Measurements from ENCODE around the gene HMGCS2. TPM values are rescaled to one million over a fixed set of nuclear protein-coding genes. Genes with fewer than 3 reads are reported as not detected.

HMGCS2 gene
- polyA plus RNA-seq, 1 of the 3 experiments (the other 2 are of a cell fraction): not detected

- H2AFZ ChIP-seq (ENCODE audit: low read depth): peak overlapping the region; percentile 54; the same call in 1 of the 2 replicates
- no peaks in the 10 kb centered on the region for H3K9me2 ChIP-seq
- POLR2A ChIA-PET: no interaction called here
- CTCF ChIA-PET: interaction anchor here (1.1 to 3.1 kb wide), 3 partner anchors 29 to 60 kb away, joined by 3 to 18 read pairs (median 6); no protein-coding TSS in a partner anchor
- 9% methylated on average over 5 of the region's 5 CpGs for WGBS (ENCODE audit: low lambda C conversion rate)
- peaks cover 4% of the 10 kb centered on the region; the same call in 1 of the 2 replicates for H3K27me3 ChIP-seq (ENCODE audit: insufficient read depth)
- no peak overlapping the region for H3K9ac ChIP-seq
- DNase-seq: peak; percentile 52
- no peaks in the 10 kb centered on the region for H3K79me2 ChIP-seq (ENCODE audit: insufficient read depth)
- H3K4me1 ChIP-seq (ENCODE audit: control insufficient read depth in 1 of 2, insufficient read depth in 2 of 2, low read depth in 1 of 2, low read length in 1 of 2): peaks cover 0 to 5% of the 10 kb centered on the region in 2 experiments; a peak in 1 of 4 replicates
- no peaks in the 10 kb centered on the region for H4K20me1 ChIP-seq (ENCODE audit: insufficient read depth)
- H3K4me3 ChIP-seq (ENCODE audit: low read depth in 2 of 2, low read length in 1 of 2): peak overlapping the region in 1 of 2 experiments; percentile 31; a peak in 2 of 4 replicates
- TF ChIP-seq TAF1 (IDR thresholded peaks at IDR 0.05; ENCODE audit: borderline replicate concordance, low read depth, low read length): no peak
- peak; percentile 51 for TF ChIP-seq GATA2 (CRISPR knock-in tag; IDR thresholded peaks at IDR 0.05)
- H3K27ac ChIP-seq (ENCODE audit: low read depth in 2 of 2, low read length in 1 of 2): peak overlapping the region in 1 of 2 experiments; percentile 43; a peak in 1 of 4 replicates
- H3K36me3 ChIP-seq (replicated peaks in 1 of 2; ENCODE audit: control insufficient read depth in 1 of 2, insufficient read depth in 2 of 2, low read length in 1 of 2): no peaks in the 10 kb centered on the region
- no peaks in the 10 kb centered on the region for H3F3A ChIP-seq (replicated peaks; ENCODE audit: insufficient read depth)
- H3K4me2 ChIP-seq: peak overlapping the region; percentile 38
- H3K9me3 ChIP-seq: no peaks in the 10 kb centered on the region
Measured at GRCh38 chr1:119779869-119780356, 11.2 kb upstream of the HMGCS2 start.

GRCh38 chr1:119778886-119779560 lies 10.3 kb upstream of the HMGCS2 start:
- no peak overlapping the region for H3K9ac ChIP-seq
- 86% methylated on average over 13 of the region's 13 CpGs for WGBS (ENCODE audit: low lambda C conversion rate)
- no peak overlapping the region for H3K4me2 ChIP-seq
- peaks cover 0 to 5% of the 10 kb centered on the region in 2 experiments; a peak in 2 of 4 replicates for H3K4me1 ChIP-seq (ENCODE audit: control insufficient read depth in 1 of 2, insufficient read depth in 2 of 2, low read depth in 1 of 2, low read length in 1 of 2)
- H3K27me3 ChIP-seq (ENCODE audit: insufficient read depth): no peaks in the 10 kb centered on the region; the same call in 1 of the 2 replicates
- no peaks in the 10 kb centered on the region for H3K9me2 ChIP-seq
- no peaks in the 10 kb centered on the region for H4K20me1 ChIP-seq (ENCODE audit: insufficient read depth)
- no peak overlapping the region for H3K4me3 ChIP-seq (ENCODE audit: low read depth in 2 of 2, low read length in 1 of 2)
- DNase-seq: peak; percentile 11
- H3F3A ChIP-seq (replicated peaks; ENCODE audit: insufficient read depth): no peaks in the 10 kb centered on the region
- no peaks in the 10 kb centered on the region for H3K36me3 ChIP-seq (replicated peaks in 1 of 2; ENCODE audit: control insufficient read depth in 1 of 2, insufficient read depth in 2 of 2, low read length in 1 of 2)
- ChIA-PET POLR2A (no interaction called here), CTCF (interaction anchor here (0.9 to 3.1 kb wide), 2 partner anchors 30 to 35 kb away, joined by 3 to 18 read pairs; no protein-coding TSS in a partner anchor)
- H3K27ac ChIP-seq (ENCODE audit: low read depth in 2 of 2, low read length in 1 of 2): no peak overlapping the region
- H3K79me2 ChIP-seq (ENCODE audit: insufficient read depth): no peaks in the 10 kb centered on the region
- H3K9me3 ChIP-seq: no peaks in the 10 kb centered on the region
- H2AFZ ChIP-seq (ENCODE audit: low read depth): no peak overlapping the region
- TF ChIP-seq FOSL2 (IDR thresholded peaks at IDR 0.05; ENCODE audit: borderline replicate concordance, low read depth) (no peak), POLR2AphosphoS5 (IDR thresholded peaks at IDR 0.05; ENCODE audit: low read depth, low read length) (no peak)

GRCh38 chr1:119778359-119778758 lies 9.7 kb upstream of the HMGCS2 start:
- H2AFZ ChIP-seq (ENCODE audit: low read depth): no peak overlapping the region
- no peak overlapping the region for H3K27ac ChIP-seq (ENCODE audit: low read depth in 2 of 2, low read length in 1 of 2)
- H3K27me3 ChIP-seq (ENCODE audit: insufficient read depth): no peaks in the 10 kb centered on the region; the same call in 1 of the 2 replicates
- H4K20me1 ChIP-seq (ENCODE audit: insufficient read depth): no peaks in the 10 kb centered on the region
- CTCF ChIA-PET: interaction anchor here (2.6 kb wide), 1 partner anchor 30 kb away, joined by 9 read pairs; no protein-coding TSS in a partner anchor
- TF ChIP-seq GATA2 (CRISPR knock-in tag; IDR thresholded peaks at IDR 0.05) (no peak), EZH2phosphoT487 (IDR thresholded peaks at IDR 0.05; ENCODE audit: borderline replicate concordance, low read depth) (no peak), FOSL2 (IDR thresholded peaks at IDR 0.05; ENCODE audit: borderline replicate concordance, low read depth) (no peak), RCOR1 (IDR thresholded peaks at IDR 0.05; ENCODE audit: low read length) (no peak), POLR2AphosphoS5 (IDR thresholded peaks at IDR 0.05; ENCODE audit: low read depth, low read length) (no peak), JUND (IDR thresholded peaks at IDR 0.05) (no peak), FOXM1 (IDR thresholded peaks at IDR 0.05; ENCODE audit: low read depth) (no peak), YY1 (IDR thresholded peaks at IDR 0.05; ENCODE audit: low read depth) (no peak), CTCF (IDR thresholded peaks at IDR 0.05) (no peak), MEF2A (IDR thresholded peaks at IDR 0.05; ENCODE audit: borderline replicate concordance, low read depth) (no peak), GABPA (IDR thresholded peaks at IDR 0.05; ENCODE audit: low read depth) (no peak), RAD21 (IDR thresholded peaks at IDR 0.05; ENCODE audit: low read length) (no peak)
- TF ChIP-seq, protein P1, sequence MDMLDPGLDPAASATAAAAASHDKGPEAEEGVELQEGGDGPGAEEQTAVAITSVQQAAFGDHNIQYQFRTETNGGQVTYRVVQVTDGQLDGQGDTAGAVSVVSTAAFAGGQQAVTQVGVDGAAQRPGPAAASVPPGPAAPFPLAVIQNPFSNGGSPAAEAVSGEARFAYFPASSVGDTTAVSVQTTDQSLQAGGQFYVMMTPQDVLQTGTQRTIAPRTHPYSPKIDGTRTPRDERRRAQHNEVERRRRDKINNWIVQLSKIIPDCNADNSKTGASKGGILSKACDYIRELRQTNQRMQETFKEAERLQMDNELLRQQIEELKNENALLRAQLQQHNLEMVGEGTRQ (IDR thresholded peaks at IDR 0.05; ENCODE audit: borderline replicate concordance, low read depth, low read length): no peak
- TF ChIP-seq, protein P2, sequence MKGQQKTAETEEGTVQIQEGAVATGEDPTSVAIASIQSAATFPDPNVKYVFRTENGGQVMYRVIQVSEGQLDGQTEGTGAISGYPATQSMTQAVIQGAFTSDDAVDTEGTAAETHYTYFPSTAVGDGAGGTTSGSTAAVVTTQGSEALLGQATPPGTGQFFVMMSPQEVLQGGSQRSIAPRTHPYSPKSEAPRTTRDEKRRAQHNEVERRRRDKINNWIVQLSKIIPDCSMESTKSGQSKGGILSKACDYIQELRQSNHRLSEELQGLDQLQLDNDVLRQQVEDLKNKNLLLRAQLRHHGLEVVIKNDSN (IDR thresholded peaks at IDR 0.05; ENCODE audit: borderline replicate concordance, low read depth): no peak
- no peak overlapping the region for H3K9ac ChIP-seq
- POLR2A ChIA-PET: no interaction called here
- H3K36me3 ChIP-seq (replicated peaks in 1 of 2; ENCODE audit: control insufficient read depth in 1 of 2, insufficient read depth in 2 of 2, low read length in 1 of 2): no peaks in the 10 kb centered on the region
- no peak overlapping the region for H3K4me2 ChIP-seq
- H3K4me1 ChIP-seq (ENCODE audit: control insufficient read depth in 1 of 2, insufficient read depth in 2 of 2, low read depth in 1 of 2, low read length in 1 of 2): peaks cover 0 to 5% of the 10 kb centered on the region in 2 experiments; a peak in 2 of 4 replicates
- no peaks in the 10 kb centered on the region for H3K9me2 ChIP-seq
- no peaks in the 10 kb centered on the region for H3K79me2 ChIP-seq (ENCODE audit: insufficient read depth)
- no peak overlapping the region for H3K4me3 ChIP-seq (ENCODE audit: low read depth in 2 of 2, low read length in 1 of 2)
- WGBS (ENCODE audit: low lambda C conversion rate): 85% methylated on average over 6 of the region's 6 CpGs
- DNase-seq: no peak
- no peaks in the 10 kb centered on the region for H3F3A ChIP-seq (replicated peaks; ENCODE audit: insufficient read depth)
- no peaks in the 10 kb centered on the region for H3K9me3 ChIP-seq

All from SK-N-SH (cell line).